Cortex of kidney (tissue), 1 donor: ENCODE data around the gene ASB6.

Experiments used
- DNase-seq: peaks from one replicate; lab custom pipeline; 2025; lab: John Stamatoyannopoulos, UW

The ASB6 gene

GRCh38 chr9:129641750-129642585 is at the start of gene ASB6:
ASB6 (minus strand) TSS chr9:129642151; CDS start chr9:129641999, 152 bp downstream.
- DNase-seq = peak; percentile 84

GRCh38 chr9:129688285-129689043 is 46.5 kb upstream of the ASB6 start:
- DNase-seq = no peak

- no peak for DNase-seq
Observed at GRCh38 chr9:129687391-129687790, 45.4 kb upstream of the ASB6 start.

- no peak for DNase-seq
Observed at GRCh38 chr9:129686736-129687135, 44.8 kb upstream of the ASB6 start.

GRCh38 chr9:129685933-129686259 is 43.9 kb upstream of the ASB6 start:
- no peak for DNase-seq

- no peak for DNase-seq
Observed at GRCh38 chr9:129685220-129685932, 43.4 kb upstream of the ASB6 start.

GRCh38 chr9:129682381-129682780 is 40.4 kb upstream of the ASB6 start:
- DNase-seq = no peak

GRCh38 chr9:129681924-129682323 is 40.0 kb upstream of the ASB6 start:
- no peak for DNase-seq

- no peak for DNase-seq
Observed at GRCh38 chr9:129679537-129679936, 37.6 kb upstream of the ASB6 start.

- DNase-seq = no peak
Observed at GRCh38 chr9:129678844-129679243, 36.9 kb upstream of the ASB6 start.

GRCh38 chr9:129677456-129677855 is 35.5 kb upstream of the ASB6 start:
- DNase-seq = no peak

GRCh38 chr9:129676975-129677374 is 35.0 kb upstream of the ASB6 start:
- no peak for DNase-seq

GRCh38 chr9:129676287-129676686 is 34.3 kb upstream of the ASB6 start:
- no peak for DNase-seq

GRCh38 chr9:129675620-129676019 is 33.7 kb upstream of the ASB6 start:
- no peak for DNase-seq

GRCh38 chr9:129674229-129674628 is 32.3 kb upstream of the ASB6 start:
- DNase-seq = no peak

- no peak for DNase-seq
Observed at GRCh38 chr9:129673602-129674001, 31.7 kb upstream of the ASB6 start.

- DNase-seq = no peak
Observed at GRCh38 chr9:129672702-129673101, 30.8 kb upstream of the ASB6 start.

GRCh38 chr9:129671519-129671918 is 29.6 kb upstream of the ASB6 start:
- DNase-seq = no peak

GRCh38 chr9:129671065-129671464 is 29.1 kb upstream of the ASB6 start:
- no peak for DNase-seq

- no peak for DNase-seq
Observed at GRCh38 chr9:129669946-129670345, 28.0 kb upstream of the ASB6 start.

- no peak for DNase-seq
Observed at GRCh38 chr9:129669141-129669718, 27.3 kb upstream of the ASB6 start.

GRCh38 chr9:129667850-129668249 is 25.9 kb upstream of the ASB6 start:
- DNase-seq = no peak
